HG02798 (cell line): ENCODE data around the gene GNG14.
"Not testable (repeated sequence)": the region's sequence is repeated elsewhere in the genome, so short reads cannot be mapped to it uniquely, and the experiment has no call there.

Experiments
- ATAC-seq: cut with Tn5 transposase; IDR thresholded peaks from one replicate; pipeline ENCODE4 v1.9.1; 2021; ENCODE audit warnings: mild to moderate bottlenecking; ENCODE audit not compliant: unreplicated experiment, poor library complexity

Gene GNG14

GRCh38 chr19:12687496-12688196 is at the start of gene GNG14:
TSS of gene GNG14 (plus strand) at chr19:12687998. CDS start at chr19:12688049, 51 bp downstream.
- no peak for ATAC-seq

- ATAC-seq: no peak
Measured at GRCh38 chr19:12638611-12639182, 49.1 kb upstream of the GNG14 start.

GRCh38 chr19:12639901-12640613 is 47.7 kb upstream of the GNG14 start:
- ATAC-seq: no peak

- ATAC-seq: no peak
Measured at GRCh38 chr19:12641456-12641855, 46.3 kb upstream of the GNG14 start.

- ATAC-seq: no peak
Measured at GRCh38 chr19:12642506-12642905, 45.3 kb upstream of the GNG14 start.

- ATAC-seq: not testable (repeated sequence)
Measured at GRCh38 chr19:12643716-12644115, 44.1 kb upstream of the GNG14 start.

GRCh38 chr19:12646551-12646950 is 41.2 kb upstream of the GNG14 start:
- no peak for ATAC-seq

- no peak for ATAC-seq
Measured at GRCh38 chr19:12647047-12647446, 40.8 kb upstream of the GNG14 start.

GRCh38 chr19:12647490-12648071 is 40.2 kb upstream of the GNG14 start:
- no peak for ATAC-seq

- ATAC-seq: no peak
Measured at GRCh38 chr19:12648088-12648487, 39.7 kb upstream of the GNG14 start.

GRCh38 chr19:12649941-12650340 is 37.9 kb upstream of the GNG14 start:
- no peak for ATAC-seq

- no peak for ATAC-seq
Measured at GRCh38 chr19:12652219-12652618, 35.6 kb upstream of the GNG14 start.

GRCh38 chr19:12655546-12655945 is 32.3 kb upstream of the GNG14 start:
- ATAC-seq: no peak

- ATAC-seq: no peak
Measured at GRCh38 chr19:12656899-12657571, 30.8 kb upstream of the GNG14 start.

GRCh38 chr19:12657966-12658365 is 29.8 kb upstream of the GNG14 start:
- ATAC-seq: no peak

GRCh38 chr19:12660980-12661379 is 26.8 kb upstream of the GNG14 start:
- ATAC-seq: no peak

GRCh38 chr19:12664406-12665280 is 23.2 kb upstream of the GNG14 start:
- no peak for ATAC-seq

GRCh38 chr19:12665281-12665573 is 22.6 kb upstream of the GNG14 start:
- ATAC-seq: no peak

- no peak for ATAC-seq
Measured at GRCh38 chr19:12665671-12666264, 22.0 kb upstream of the GNG14 start.
